Heart left ventricle (tissue), 13 donors: Measurements from ENCODE around the gene KCTD15.

ENCODE experiments used
- CTCF ChIP-seq, 12 donors: fragments of 200-600 bp; sonication (generic) in 4 of 12; IDR thresholded peaks; one replicate each; pipeline versions ENCODE4 v1.5.0 to v1.8.0; 2018 to 2022; ENCODE audit warnings: antibody characterized with exemption in 12 of 12, mild to moderate bottlenecking in 5 of 12
- POLR2A ChIP-seq, 2 donors: fragments of 450-650 bp; IDR thresholded peaks; one replicate each; pipeline ENCODE4 v1.6.1; 2017; ENCODE audit warnings: antibody characterized with exemption in 2 of 2, mild to moderate bottlenecking in 2 of 2, moderate library complexity in 2 of 2
- donor health status: ischemic (EF 13 %, LVEDD 7.1; RV severe dilation, severe dysfunction).
- donor health status: DM: no; HTN: yes; CAD: no.
- donor health status: DM: no; HTN: no; CAD: no.
- donor health status: ischemic (EF 25% LVEDD 6.9; RV normal size, moderate dysfunction).
- donor health status: ischemic (EF 25% LVEDD 5.7; RV mildly dilated, moderate dysfunction).
- donor health status: ischemic (EF 35%, LVEDD 5.7; RV mildly dilated, moderate dysfunction).
- donor health status: nonischemic (EF 11% LVEDD 7.7; RV severe dilation, severe dysfunction).
- donor health status: DM: yes; HTN: yes; CAD: no.
- donor health status: PGD.
- donor health status: ischemic (EF 29% LVEDD 5.4; RV normal size, mild dysfunction).
- donor health status: nonischemic (EF 23%, LVEDD 6.1; RV moderate dilation, normal function).

- TF ChIP-seq CTCF (IDR thresholded peaks at IDR 0.05) = no peak
- no peak for TF ChIP-seq POLR2A (IDR thresholded peaks at IDR 0.05)
Observed at GRCh38 chr19:33766623-33767022, 30.0 kb upstream of the KCTD15 start.
